Hypothalamus (tissue), 51 donors: ENCODE measurements around the gene BNC2.
A peak's percentile ranks its signal among the peaks of the same experiment; 100 is the strongest.

Experiments
- DNase-seq, 51 donors: peaks; one replicate each; lab custom pipeline; 2025; lab: John Stamatoyannopoulos, UW

Gene BNC2

DNA sequence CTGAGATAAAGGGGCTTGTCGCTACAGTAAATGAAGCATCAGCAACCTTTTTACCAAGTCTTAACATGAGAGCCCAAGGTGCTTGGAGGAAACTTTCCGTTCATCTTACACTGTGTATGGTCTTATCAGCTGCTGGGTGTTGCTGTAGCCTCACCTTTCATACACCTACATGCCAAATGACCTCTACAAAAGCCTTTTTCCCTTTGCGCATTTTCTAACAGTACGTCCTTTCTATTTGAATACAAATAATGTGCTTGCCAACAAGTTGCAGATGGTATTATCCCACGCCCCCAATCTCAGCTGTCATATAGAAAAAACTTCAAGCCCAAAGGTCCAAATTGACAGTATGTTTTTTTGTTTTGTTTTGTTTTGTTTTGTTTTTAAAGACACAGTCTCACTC lies 96.9 kb downstream of the BNC2 start:
- no peak for DNase-seq

DNA sequence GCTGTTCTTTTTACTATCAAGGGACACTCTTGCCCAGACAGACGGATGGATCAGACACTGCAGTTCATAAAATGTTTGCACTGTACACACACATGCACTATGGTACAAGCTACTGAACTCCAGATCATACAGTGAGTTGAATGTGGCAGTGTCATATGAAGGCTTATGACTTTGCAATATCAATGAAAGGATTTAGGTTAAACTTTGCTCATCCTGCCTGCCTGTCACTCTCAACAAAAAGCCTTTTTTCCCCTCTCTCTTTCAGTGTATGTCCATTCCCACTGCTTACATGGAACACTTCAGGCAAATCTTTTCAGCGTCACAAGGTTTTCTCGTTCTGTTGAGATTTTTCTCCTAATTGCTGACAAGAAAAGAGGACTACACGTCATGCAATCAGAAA lies 97.4 kb downstream of the BNC2 start:
- DNase-seq = no peak

DNA sequence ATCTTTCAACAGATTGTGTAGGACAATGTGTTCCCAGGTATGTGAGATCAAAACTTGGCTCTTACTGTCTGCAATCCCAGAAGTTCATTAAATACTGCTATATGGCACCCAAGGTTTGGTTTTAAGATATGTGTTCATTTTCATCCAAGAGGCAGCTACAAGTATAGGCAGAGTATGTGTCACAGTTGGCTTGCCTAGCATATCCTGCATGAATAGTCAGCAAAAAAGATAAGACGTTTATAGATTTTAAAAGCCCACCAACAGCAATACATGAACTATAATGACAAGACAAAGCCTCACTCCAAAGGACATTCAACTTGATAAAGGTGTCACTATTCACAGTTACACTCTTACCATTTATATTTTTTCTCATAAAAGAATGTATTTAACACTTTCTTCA lies 99.1 kb downstream of the BNC2 start:
- DNase-seq = no peak

- no peak for DNase-seq
Measured at GRCh38 chr9:16769291-16769690, 101.2 kb downstream of the BNC2 start.

- DNase-seq = no peak
Measured at GRCh38 chr9:16768816-16769215, 101.7 kb downstream of the BNC2 start.

- no peak for DNase-seq
Measured at GRCh38 chr9:16767366-16767765, 103.1 kb downstream of the BNC2 start.

GRCh38 chr9:16763946-16764345 lies 106.5 kb downstream of the BNC2 start:
- DNase-seq = no peak

GRCh38 chr9:16755467-16756160 lies 114.9 kb downstream of the BNC2 start:
- no peak for DNase-seq

DNA sequence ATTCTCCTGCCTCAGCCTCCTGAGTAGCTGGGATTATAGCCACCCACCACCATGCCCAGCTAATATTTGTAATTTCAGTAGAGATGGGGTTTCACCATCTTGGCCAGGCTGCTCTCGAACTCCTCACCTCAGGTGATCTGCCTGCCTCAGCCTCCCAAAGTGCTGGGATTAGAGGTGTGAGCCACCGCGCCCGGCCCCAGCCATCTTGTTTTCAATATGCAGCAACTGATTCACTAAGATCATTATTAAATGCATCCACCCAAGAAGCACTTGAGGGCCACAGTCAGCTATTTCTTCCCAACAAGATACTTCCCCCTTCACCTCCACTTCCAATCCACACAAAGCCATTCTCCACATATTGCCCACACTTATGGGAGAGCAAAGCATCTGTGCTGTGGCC lies 115.8 kb downstream of the BNC2 start:
- no peak for DNase-seq

DNA sequence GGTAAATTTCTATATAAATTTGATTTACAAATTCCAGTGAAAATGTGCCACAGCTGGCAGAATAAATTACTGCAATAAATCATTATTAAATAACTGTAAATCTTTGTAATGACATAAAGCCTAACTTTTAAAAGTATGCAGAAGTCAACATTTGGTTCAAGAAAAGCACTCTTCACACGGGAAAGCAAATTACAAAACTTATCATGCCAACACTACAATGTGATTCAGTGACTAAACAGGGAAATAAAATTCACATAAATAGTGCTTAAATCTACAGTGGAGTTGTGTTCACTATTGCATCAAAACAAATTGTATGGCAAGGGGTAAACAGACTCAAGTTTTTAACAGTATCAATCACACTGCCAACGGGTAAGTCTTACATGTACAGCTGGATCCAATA lies 117.2 kb downstream of the BNC2 start:
- no peak for DNase-seq

DNA sequence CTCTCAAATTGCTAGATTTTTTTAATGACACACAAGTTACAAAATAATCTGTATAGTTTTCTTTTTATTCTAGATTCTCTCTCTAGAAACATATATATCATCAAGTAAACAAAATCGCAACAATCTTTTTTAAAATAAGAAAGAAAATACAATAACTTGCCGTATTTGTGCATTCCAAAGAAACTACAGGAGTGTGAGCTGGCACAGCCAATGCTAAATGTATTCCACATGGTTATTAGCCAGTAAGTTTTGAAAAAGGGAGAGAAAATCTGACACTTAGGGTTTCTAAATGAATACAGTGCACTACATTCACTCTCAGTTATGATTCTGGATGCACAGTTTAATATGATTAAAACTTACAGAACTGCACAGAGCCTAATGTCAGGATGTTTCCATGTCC lies 117.9 kb downstream of the BNC2 start:
- DNase-seq = no peak

GRCh38 chr9:16750553-16750952 lies 119.9 kb downstream of the BNC2 start:
- DNase-seq = no peak

- no peak for DNase-seq
Measured at GRCh38 chr9:16745359-16745758, 125.1 kb downstream of the BNC2 start.

GRCh38 chr9:16744394-16744793 lies 126.1 kb downstream of the BNC2 start:
- no peak for DNase-seq

GRCh38 chr9:16743375-16743774 lies 127.1 kb downstream of the BNC2 start:
- DNase-seq = no peak

GRCh38 chr9:16735001-16735400 lies 135.5 kb downstream of the BNC2 start:
- no peak for DNase-seq

- DNase-seq = no peak
Measured at GRCh38 chr9:16732546-16732945, 137.9 kb downstream of the BNC2 start.

- no peak for DNase-seq
Measured at GRCh38 chr9:16730162-16730561, 140.3 kb downstream of the BNC2 start.

DNA sequence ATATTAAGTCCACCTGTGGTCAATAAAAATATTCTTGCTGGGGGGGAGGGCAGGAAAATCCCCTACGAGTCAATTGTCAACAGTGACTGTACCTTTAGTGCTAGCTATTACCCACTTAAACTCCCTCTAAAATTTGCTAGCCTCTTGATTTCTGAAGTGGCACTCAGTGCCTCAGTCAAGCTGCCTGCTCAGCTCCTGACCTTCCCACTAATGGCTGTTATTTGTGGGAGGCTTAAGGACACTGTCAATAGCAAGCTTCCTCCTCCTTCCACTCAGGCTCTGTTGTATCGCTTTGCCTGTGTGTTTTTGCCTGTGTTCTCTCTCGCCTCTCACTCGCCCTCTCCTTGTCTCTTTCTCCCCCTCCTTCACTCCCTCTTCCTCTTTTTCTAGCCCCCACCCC lies 140.8 kb downstream of the BNC2 start:
- no peak for DNase-seq

DNA sequence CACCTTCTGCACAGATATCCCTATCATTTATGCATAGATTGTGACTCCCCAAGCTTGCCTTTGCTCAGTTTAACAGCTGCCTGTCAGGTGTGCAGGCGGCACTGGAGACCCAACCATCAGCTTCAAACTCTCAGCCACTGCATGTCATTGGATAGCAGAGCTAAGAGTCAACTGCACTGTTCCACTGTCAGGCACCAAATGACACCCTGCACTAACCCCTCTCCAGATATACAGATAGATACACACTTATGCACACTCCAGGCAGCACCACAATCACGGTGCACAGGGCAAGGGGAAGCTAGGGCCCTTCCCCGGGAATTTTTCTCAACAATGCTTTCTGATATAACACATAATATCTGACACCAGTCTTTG lies 142.3 kb downstream of the BNC2 start:
- no peak for DNase-seq

DNA sequence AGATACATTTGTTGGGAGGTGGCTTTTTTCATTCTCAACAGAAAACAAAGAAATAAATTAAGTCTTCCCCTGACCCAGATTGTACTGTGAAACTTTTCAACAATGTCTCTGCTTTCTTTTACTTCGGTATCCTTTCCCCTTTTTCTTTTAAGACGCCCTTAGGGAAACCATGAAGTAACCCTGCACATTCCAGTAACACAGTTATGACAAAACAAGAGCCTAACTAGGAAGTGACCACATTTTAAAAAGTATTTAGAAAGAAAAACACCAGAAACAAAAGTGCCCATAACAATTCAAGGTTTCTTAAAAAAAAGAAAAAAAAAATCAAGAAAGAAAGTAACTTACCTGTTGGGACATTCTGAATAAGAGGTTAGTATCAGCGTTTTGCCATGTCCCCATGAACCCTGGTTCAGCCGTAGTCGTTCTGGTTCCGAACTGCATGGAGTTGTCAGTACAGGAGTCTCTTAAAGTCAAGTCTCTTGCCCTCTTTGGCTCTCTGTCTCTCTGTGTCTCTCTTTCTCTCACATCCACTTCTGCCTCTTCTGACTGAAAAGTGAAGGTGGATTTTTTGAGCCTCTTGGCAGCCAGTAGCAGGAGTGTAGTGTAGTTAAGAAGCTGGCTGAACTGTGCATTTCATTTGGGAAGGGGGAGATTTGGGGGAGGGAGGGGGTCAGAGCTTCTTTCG lies 142.9 kb downstream of the BNC2 start:
- DNase-seq = no peak

DNA sequence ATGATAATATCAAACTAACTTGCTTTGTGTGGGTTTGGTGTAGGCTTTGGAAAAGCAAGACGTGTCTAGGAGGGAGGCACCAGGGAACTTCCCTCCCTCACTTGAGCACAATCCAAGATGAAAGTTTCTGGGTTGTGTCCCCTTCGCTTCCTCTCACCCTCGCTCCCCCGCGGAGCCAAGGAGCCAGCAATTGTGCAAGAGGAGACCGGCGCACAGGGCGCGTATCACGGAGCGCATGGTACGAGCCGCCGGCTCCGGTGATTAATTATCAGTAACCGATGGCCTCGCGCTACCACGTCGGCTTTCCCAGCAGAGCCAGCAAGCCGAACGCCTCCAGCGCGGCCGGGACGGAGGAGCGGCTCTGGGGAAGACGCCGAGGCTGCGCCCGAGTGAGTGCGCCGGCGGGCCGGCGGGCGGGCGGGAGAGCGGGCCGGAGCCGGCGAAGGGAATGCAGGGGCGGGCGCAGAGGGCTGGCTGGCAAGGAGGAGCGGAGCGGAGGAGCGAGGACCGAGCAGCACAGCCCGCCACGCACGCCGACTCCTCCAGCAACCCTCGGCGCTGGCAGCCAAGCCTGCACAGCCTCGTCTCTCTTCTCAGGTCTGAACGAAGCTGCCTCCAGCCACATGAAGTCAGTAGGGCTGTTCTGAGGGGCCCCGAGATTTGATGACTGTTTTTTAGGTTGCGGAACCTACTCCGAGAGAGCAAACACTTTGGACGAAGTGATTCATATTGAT lies 143.6 kb downstream of the BNC2 start:
- peak in 39 of 51 donors; percentile 8 to 53 (median 35) for DNase-seq
